Panc1 (cell line): Measurements from ENCODE around the gene WNT3A. TPM values are rescaled to one million over a fixed set of nuclear protein-coding genes. Genes with fewer than 3 reads are reported as not detected.

Experiments
- ATAC-seq: fragments of 200-7000 bp; cut with Tn5 transposase; 2 replicates; pipeline ENCODE4 v1.9.1; 2020; ENCODE audit warnings: mild to moderate bottlenecking, moderate library complexity
- BruUV-seq: library from RNA; stranded (reverse); fragments of 400-500 nt; replicated peaks from 2 replicates; lab custom pipeline; 2021; lab: Mats Ljungman, UMichigan
- CTCF ChIA-PET: fragments of 300-600 bp; sonication (Branson Sonifier 250); formaldehyde crosslinking; loops from one replicate; lab custom pipeline; 2022; ENCODE audit warnings: antibody characterized with exemption; lab: Charles Lee
- POLR2A ChIA-PET: fragments of 300-600 bp; sonication (Branson Sonifier 250); formaldehyde crosslinking; loops from one replicate; lab custom pipeline; 2022; ENCODE audit warnings: antibody characterized with exemption; lab: Charles Lee
- DNase-seq: peaks from one replicate; pipeline ENCODE4 v3.0.0-alpha.2; 2010; ENCODE audit warnings: low read depth, low spot score
- H3K27ac ChIP-seq: 2 replicates; pipeline ENCODE4 v1.5.1; 2011; ENCODE audit warnings: mild to moderate bottlenecking, low read length, inconsistent platforms
- H3K27me3 ChIP-seq: fragments of 200-500 bp; sonication (Bioruptor generic); 2 replicates; pipeline ENCODE4 v1.6.0; 2014; ENCODE audit warnings: low read length, inconsistent platforms; ENCODE audit not compliant: control insufficient read depth, insufficient read depth
- H3K36me3 ChIP-seq: fragments of 200-500 bp; sonication (Bioruptor generic); 2 replicates; pipeline ENCODE4 v1.5.1; 2014; ENCODE audit warnings: inconsistent platforms, mild to moderate bottlenecking, low read length, moderate library complexity; ENCODE audit not compliant: control insufficient read depth, insufficient read depth
- H3K4me1 ChIP-seq: 2 replicates; pipeline ENCODE4 v1.5.1; 2011; ENCODE audit warnings: inconsistent platforms, mild to moderate bottlenecking, low read length, moderate library complexity; ENCODE audit not compliant: control insufficient read depth, insufficient read depth
- H3K4me3 ChIP-seq, 2 experiments: 2 replicates each; pipeline ENCODE4 v1.5.1; 2011 to 2012; ENCODE audit warnings: low read depth in 2 of 2, low read length in 2 of 2, mild to moderate bottlenecking in 2 of 2, inconsistent platforms in 1 of 2, moderate library complexity in 1 of 2
- H3K9me3 ChIP-seq: fragments of 200-500 bp; sonication (Bioruptor generic); 2 replicates; pipeline ENCODE4 v1.5.1; 2014; ENCODE audit warnings: low read depth, mild to moderate bottlenecking, inconsistent platforms, low read length, moderate library complexity; ENCODE audit not compliant: control insufficient read depth, insufficient read depth
- CTCF ChIP-seq: fragments of 450-650 bp; IDR thresholded peaks from 2 replicates; pipeline ENCODE4 v1.5.1; 2017; ENCODE audit warnings: mild to moderate bottlenecking
- POLR2AphosphoS5 ChIP-seq: IDR thresholded peaks from 2 replicates; pipeline ENCODE4 v1.6.1; 2012; ENCODE audit warnings: mild to moderate bottlenecking, low read depth, low read length, moderate library complexity
- REST ChIP-seq, 2 experiments: IDR thresholded peaks; 2 replicates each; pipeline ENCODE4 v1.6.1; 2011 to 2012; ENCODE audit warnings: low read depth in 2 of 2, control low read depth in 1 of 2, low read length in 1 of 2, mild to moderate bottlenecking in 1 of 2, moderate library complexity in 1 of 2; ENCODE audit not compliant: insufficient read depth in 1 of 2
- SIN3A ChIP-seq: IDR thresholded peaks from 2 replicates; pipeline ENCODE4 v1.6.1; 2012; ENCODE audit warnings: low read depth, mild to moderate bottlenecking, low read length, moderate library complexity, borderline replicate concordance; ENCODE audit not compliant: insufficient read depth
- TCF7L2 ChIP-seq: IDR thresholded peaks from 2 replicates; pipeline ENCODE4 v1.6.1; 2011; ENCODE audit warnings: mild to moderate bottlenecking, low read depth, low read length, inconsistent platforms
- in situ Hi-C: cut with HindIII; loops from 2 replicates; pipeline ENCODE4 v1.10.0; 2016; ENCODE audit warnings: low sequenced_read_pairs, low pct_unique_long_range_greater_than_20kb
- intact Hi-C: fragments of 100-400 bp; cut with micrococcal nuclease; formaldehyde crosslinking; loops from one replicate; pipeline ENCODE4 v1.10.0; 2022; ENCODE audit not compliant: unreplicated experiment
- total RNA-seq: library from RNA; stranded (reverse); gene quantifications from one replicate; pipeline ENCODE4 v1.2.1, GENCODE V29; 2021; ENCODE audit not compliant: unreplicated experiment

WNT3A gene
- total RNA-seq, 1 experiment from 2014 or later, result not detected

GRCh38 chr1:228105996-228106799 lies 99.4 kb downstream of the WNT3A start:
- TF ChIP-seq SIN3A (no peak), TCF7L2 (no peak)
- H3K4me3 ChIP-seq, result no peak overlapping the region
- intact Hi-C loops (no loop called here), in situ Hi-C loops (no loop called here)
- no peaks in the 10 kb centered on the region for H3K27me3 ChIP-seq
- DNase-seq (no peak), ATAC-seq (no peak)
- peaks cover 21% of the 10 kb centered on the region for H3K4me1 ChIP-seq
- CTCF ChIA-PET, result interaction anchor here (0.5 to 0.9 kb wide), 2 partner anchors 32 to 59 kb away, joined by 3 to 8 read pairs; partner anchors contain the start of gene IBA57
- BruUV-seq, result no TSS peak
- POLR2A ChIA-PET, result interaction anchor here (0.6 kb wide), 1 partner anchor 60 kb away, joined by 3 read pairs; no protein-coding TSS in a partner anchor
- H3K27ac ChIP-seq, result no peak overlapping the region
- H3K36me3 ChIP-seq, result peaks cover 5% of the 10 kb centered on the region; the same call in 1 of the 2 replicates
- H3K9me3 ChIP-seq, result no peaks in the 10 kb centered on the region

GRCh38 chr1:228106800-228107054 lies 99.9 kb downstream of the WNT3A start:
- Histone ChIP-seq H3K27me3 (no peaks in the 10 kb centered on the region), H3K4me3 (no peak overlapping the region), H3K36me3 (peaks cover 5% of the 10 kb centered on the region; the same call in 1 of the 2 replicates), H3K27ac (no peak overlapping the region), H3K9me3 (no peaks in the 10 kb centered on the region), H3K4me1 (peaks cover 16% of the 10 kb centered on the region)
- ChIA-PET CTCF (interaction anchor here (0.5 kb wide), 1 partner anchor 31 kb away, joined by 8 read pairs; no protein-coding TSS in a partner anchor), POLR2A (interaction anchor here (0.6 kb wide), 1 partner anchor 60 kb away, joined by 3 read pairs; no protein-coding TSS in a partner anchor)
- no TSS peak for BruUV-seq
- DNase-seq (no peak), ATAC-seq (no peak)
- TF ChIP-seq TCF7L2 (no peak), CTCF (no peak), POLR2AphosphoS5 (no peak), REST (IDR thresholded peaks at IDR 0.05; ENCODE audit: insufficient read depth in 1 of 2, low read depth in 2 of 2, low read length in 1 of 2) (no peak), SIN3A (no peak)
- in situ Hi-C loops, result no loop called here
- intact Hi-C loops, result no loop called here

- BruUV-seq, result no TSS peak
- ChIA-PET CTCF (no interaction called here), POLR2A (no interaction called here)
- Histone ChIP-seq H3K4me3 (no peak overlapping the region), H3K36me3 (peaks cover 2% of the 10 kb centered on the region; the same call in 1 of the 2 replicates), H3K27me3 (no peaks in the 10 kb centered on the region), H3K4me1 (peaks cover 15% of the 10 kb centered on the region), H3K27ac (no peak overlapping the region), H3K9me3 (no peaks in the 10 kb centered on the region)
- ATAC-seq (no peak), DNase-seq (no peak)
- intact Hi-C loops (no loop called here), in situ Hi-C loops (no loop called here)
- no peak for TF ChIP-seq TCF7L2
- TF ChIP-seq REST (IDR thresholded peaks at IDR 0.05; ENCODE audit: insufficient read depth in 1 of 2, low read depth in 2 of 2, low read length in 1 of 2), result no peak
- no peak for TF ChIP-seq CTCF
- TF ChIP-seq SIN3A, result no peak
- TF ChIP-seq POLR2AphosphoS5, result no peak
Observed at GRCh38 chr1:228107636-228108035, 100.8 kb downstream of the WNT3A start.
